MG63 (cell line): Measurements from ENCODE around the gene CRISP2. TPM values are rescaled to one million over a fixed set of nuclear protein-coding genes. Genes with fewer than 3 reads are reported as not detected.

Source experiments
- total RNA-seq: library from RNA; depleted of rRNA; stranded (reverse); fragments of >200 nt; shearing (Covaris generic); gene quantifications from 2 replicates; pipeline ENCODE4 v1.2.3, GENCODE V29; 2014; ENCODE audit warnings: low replicate concordance; rRNA removed

CRISP2 gene
- total RNA-seq, 1 experiment from 2014 or later, result not detected

Other genes with a start within 250 kb of the CRISP2 start
- gene GLYATL3, start 213.6 kb downstream of the CRISP2 start, total RNA-seq, result 1.6 TPM in 1 of 2 replicates, not detected in the other
- gene C6orf141, start 162.9 kb downstream of the CRISP2 start, total RNA-seq, result 0.63 and 1.1 TPM in 2 replicates
- gene RHAG, start 76.7 kb downstream of the CRISP2 start, total RNA-seq, result not detected in 2 replicates
- gene CRISP3, start 30.8 kb upstream of the CRISP2 start, total RNA-seq, result not detected in 2 replicates
- gene PGK2, start 73.7 kb upstream of the CRISP2 start, total RNA-seq, result not detected in 2 replicates
- not detected in 2 replicates for gene CRISP1, start 153.0 kb upstream of the CRISP2 start, total RNA-seq